GM23338 (cell line): ENCODE data around the gene CX3CR1. TPM values are rescaled to one million over a fixed set of nuclear protein-coding genes. Genes with fewer than 3 reads are reported as not detected.

Experiments
- ATAC-seq: fragments of 200-7000 bp; cut with Tn5 transposase; 3 replicates; pipeline ENCODE4 v1.9.1; 2020
- DNase-seq: peaks from one replicate; pipeline ENCODE4 v3.0.0-alpha.2; 2015; ENCODE audit warnings: low spot score
- H2AFZ ChIP-seq: fragments of 200-600 bp; sonication (generic); 2 replicates; pipeline ENCODE4 v1.8.0; 2016; ENCODE audit warnings: antibody characterized with exemption, mild to moderate bottlenecking, moderate library complexity
- H3F3A ChIP-seq: fragments of 200-600 bp; sonication (generic); replicated peaks from 2 replicates; pipeline ENCODE4 v1.8.0; 2017; ENCODE audit warnings: antibody characterized with exemption, mixed run types, low read depth
- H3K27ac ChIP-seq: fragments of 200-600 bp; sonication (generic); 2 replicates; pipeline ENCODE4 v1.6.1; 2016; ENCODE audit warnings: low read depth
- H3K27me3 ChIP-seq: fragments of 200-600 bp; sonication (generic); 2 replicates; pipeline ENCODE4 v1.8.0; 2016; ENCODE audit warnings: mild to moderate bottlenecking, mixed run types, moderate library complexity; ENCODE audit not compliant: insufficient read depth
- H3K36me3 ChIP-seq: fragments of 200-600 bp; sonication (generic); 2 replicates; pipeline ENCODE4 v1.8.0; 2016; ENCODE audit warnings: mild to moderate bottlenecking; ENCODE audit not compliant: insufficient read depth
- H3K4me1 ChIP-seq: fragments of 200-600 bp; sonication (generic); 2 replicates; pipeline ENCODE4 v1.8.0; 2016; ENCODE audit warnings: mild to moderate bottlenecking, moderate library complexity; ENCODE audit not compliant: insufficient read depth
- H3K4me2 ChIP-seq: fragments of 200-600 bp; sonication (generic); 2 replicates; pipeline ENCODE4 v1.7.1; 2017; ENCODE audit warnings: mixed run types
- H3K4me3 ChIP-seq: fragments of 200-600 bp; sonication (generic); 2 replicates; pipeline ENCODE4 v1.6.1; 2016; ENCODE audit warnings: mixed run types
- H3K79me2 ChIP-seq: fragments of 200-600 bp; sonication (generic); replicated peaks from 2 replicates; pipeline ENCODE4 v1.8.0; 2017; ENCODE audit warnings: mild to moderate bottlenecking; ENCODE audit not compliant: insufficient read depth
- H3K9me2 ChIP-seq: fragments of 200-600 bp; sonication (generic); 2 replicates; pipeline ENCODE4 v1.8.0; 2017; ENCODE audit not compliant: insufficient read depth
- H4K20me1 ChIP-seq: fragments of 200-600 bp; sonication (generic); replicated peaks from 2 replicates; pipeline ENCODE4 v1.8.0; 2017; ENCODE audit warnings: mild to moderate bottlenecking; ENCODE audit not compliant: insufficient read depth
- H3K27ac Mint-ChIP-seq: 2 replicates; pipeline ENCODE4 v1.8.0; 2020; ENCODE audit warnings: inconsistent platforms, mild to moderate bottlenecking, moderate library complexity, mixed read lengths
- H3K27me3 Mint-ChIP-seq: 3 replicates; pipeline ENCODE4 v1.8.0; 2022; ENCODE audit warnings: low read depth, mild to moderate bottlenecking, moderate library complexity, mixed read lengths, inconsistent platforms; ENCODE audit not compliant: insufficient read depth, poor library complexity
- H3K36me3 Mint-ChIP-seq: 3 replicates; pipeline ENCODE4 v1.8.0; 2021; ENCODE audit warnings: low read depth, mild to moderate bottlenecking, inconsistent platforms, moderate library complexity, mixed read lengths
- H3K4me1 Mint-ChIP-seq: 3 replicates; pipeline ENCODE4 v1.8.0; 2020; ENCODE audit warnings: mild to moderate bottlenecking, inconsistent platforms, mixed read lengths
- H3K4me3 Mint-ChIP-seq: 3 replicates; pipeline ENCODE4 v1.8.0; 2021; ENCODE audit warnings: moderate library complexity, mild to moderate bottlenecking, inconsistent platforms, mixed read lengths
- H3K9me3 Mint-ChIP-seq: 3 replicates; pipeline ENCODE4 v1.8.0; 2020; ENCODE audit warnings: moderate library complexity, mild to moderate bottlenecking, inconsistent platforms, mixed read lengths
- CREB1 ChIP-seq: fragments of 250-450 bp; sonication (Bioruptor Pico); IDR thresholded peaks from 2 replicates; pipeline ENCODE4 v1.5.0; 2020; ENCODE audit warnings: low read depth, mild to moderate bottlenecking, moderate library complexity
- CTCF ChIP-seq, 2 experiments: fragments of 200-600 bp in 1 of 2; sonication (generic) in 1 of 2; conservative IDR thresholded peaks; 2 replicates each; pipeline versions ENCODE4 v1.5.1 to v1.6.1; 2016 to 2017; ENCODE audit warnings: antibody characterized with exemption in 2 of 2, low read depth in 2 of 2, mild to moderate bottlenecking in 2 of 2, moderate library complexity in 1 of 2
- EZH2 ChIP-seq: fragments of 200-600 bp; sonication (generic); IDR thresholded peaks from one replicate; pipeline ENCODE4 v1.8.0; 2017; ENCODE audit warnings: antibody characterized with exemption, mild to moderate bottlenecking, low read depth; ENCODE audit not compliant: unreplicated experiment
- EZH2phosphoT487 ChIP-seq: fragments of 200-600 bp; sonication (generic); IDR thresholded peaks from one replicate; pipeline ENCODE4 v1.8.1; 2018; ENCODE audit warnings: antibody characterized with exemption; ENCODE audit not compliant: unreplicated experiment
- JUNB ChIP-seq: IDR thresholded peaks from one replicate; pipeline ENCODE4 v1.6.1; 2016; ENCODE audit warnings: antibody characterized with exemption; ENCODE audit not compliant: unreplicated experiment
- NANOG ChIP-seq: IDR thresholded peaks from 2 replicates; pipeline ENCODE4 v1.6.1; 2016; ENCODE audit warnings: antibody characterized with exemption, borderline replicate concordance
- STAT1 ChIP-seq: IDR thresholded peaks from one replicate; pipeline ENCODE4 v1.6.1; 2016; ENCODE audit warnings: antibody characterized with exemption; ENCODE audit not compliant: unreplicated experiment
- ZNF114 ChIP-seq: fragments of 250-450 bp; sonication (Bioruptor Pico); IDR thresholded peaks from 2 replicates; pipeline ENCODE4 v1.5.0; 2020; ENCODE audit warnings: mild to moderate bottlenecking, moderate library complexity
- ZNF331 ChIP-seq: fragments of 250-450 bp; sonication (Bioruptor Pico); IDR thresholded peaks from 2 replicates; pipeline ENCODE4 v1.5.0; 2020; ENCODE audit warnings: low read depth, mild to moderate bottlenecking, moderate library complexity
- polyA plus RNA-seq: library from polyadenylated mRNA; unstranded; fragments of >200 nt; fragmentation: Nextera tagmentation; extraction: Ambion mirVana; gene quantifications from 2 replicates; pipeline ENCODE4 v1.2.1, GENCODE V29; 2016
- total RNA-seq: library from RNA; depleted of rRNA; stranded (reverse); fragments of >200 nt; shearing (Covaris generic); gene quantifications from 2 replicates; pipeline ENCODE4 v1.2.3, GENCODE V29; 2014

The CX3CR1 gene
- total and polyA plus RNA-seq, 2 experiments from 2014 or later = 0.24 to 0.42 TPM

GRCh38 chr3:39219702-39220101, 60.1 kb downstream of the CX3CR1 start:
- H3K9me2 ChIP-seq = 0 out of 2 replicates have a peak, but pooled peaks cover 7% of the 10 kb centered on the region
- H3K9me3 Mint-ChIP-seq = no peaks in the 10 kb centered on the region; the same call in 2 of the 3 replicates
- H3K4me3 Mint-ChIP-seq = no peak overlapping the region
- TF ChIP-seq STAT1 (no peak), CTCF (conservative IDR thresholded peaks at IDR 0.05; ENCODE audit: low read depth in 2 of 2) (no peak)
- no peak overlapping the region for H3K4me2 ChIP-seq
- ATAC-seq = no peak
- no peak overlapping the region for H2AFZ ChIP-seq
- no peak overlapping the region for H3K27ac Mint-ChIP-seq
- H3K27ac ChIP-seq = no peak overlapping the region
- no peaks in the 10 kb centered on the region for H3K79me2 ChIP-seq
- H3K4me1 Mint-ChIP-seq = no peaks in the 10 kb centered on the region
- H3K4me3 ChIP-seq = no peak overlapping the region
- H4K20me1 ChIP-seq = no peaks in the 10 kb centered on the region
- peaks cover 4% of the 10 kb centered on the region for H3K27me3 Mint-ChIP-seq
- H3F3A ChIP-seq = no peaks in the 10 kb centered on the region
- no peaks in the 10 kb centered on the region for H3K36me3 ChIP-seq
- H3K4me1 ChIP-seq = no peaks in the 10 kb centered on the region
- DNase-seq = no peak
- H3K36me3 Mint-ChIP-seq = no peaks in the 10 kb centered on the region
- H3K27me3 ChIP-seq = no peaks in the 10 kb centered on the region; the same call in 1 of the 2 replicates

DNA sequence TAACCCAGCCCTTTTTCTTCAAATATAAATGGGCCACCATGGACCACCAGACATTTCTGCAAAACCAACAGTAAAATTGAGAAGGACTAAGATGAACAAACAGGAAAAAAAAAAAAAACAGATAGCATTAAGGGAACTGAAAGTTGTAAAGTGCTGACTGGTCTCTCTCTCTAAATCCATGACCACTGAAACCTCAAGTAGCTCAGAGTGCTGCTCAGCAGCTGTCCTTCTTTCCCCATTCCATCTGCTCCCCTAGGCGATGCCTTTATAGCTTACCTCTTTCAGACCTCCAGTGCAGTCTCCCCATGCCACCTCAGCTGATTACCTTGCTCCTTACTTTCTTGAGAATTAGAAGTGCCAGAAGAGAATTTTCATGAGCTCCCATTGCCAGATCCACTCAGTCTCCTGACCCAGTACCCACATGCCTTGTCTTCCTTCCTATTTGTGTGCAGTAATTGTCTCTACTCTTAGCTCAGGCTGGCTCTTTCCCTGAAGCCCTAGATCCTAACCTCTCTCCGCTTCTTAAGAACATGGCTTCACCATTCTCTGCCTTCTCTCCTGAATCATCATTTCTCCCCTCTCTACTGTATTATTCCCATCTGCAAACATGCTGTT, 63.6 kb downstream of the CX3CR1 start:
- H2AFZ ChIP-seq = peak overlapping the region; percentile 80; the same call in 1 of the 2 replicates
- peaks cover 10% of the 10 kb centered on the region; the same call in 1 of the 2 replicates for H3K4me1 ChIP-seq
- Mint-ChIP-seq H3K4me1 (peaks cover 6% of the 10 kb centered on the region), H3K27ac (no peak overlapping the region), H3K9me3 (no peaks in the 10 kb centered on the region; the same call in 2 of the 3 replicates), H3K4me3 (no peak overlapping the region), H3K27me3 (peaks cover 2% of the 10 kb centered on the region), H3K36me3 (no peaks in the 10 kb centered on the region)
- TF ChIP-seq JUNB (no peak), STAT1 (no peak), EZH2phosphoT487 (no peak), EZH2 (no peak)
- H4K20me1 ChIP-seq = no peaks in the 10 kb centered on the region
- no peak overlapping the region for H3K4me3 ChIP-seq
- H3K36me3 ChIP-seq = no peaks in the 10 kb centered on the region
- H3K27me3 ChIP-seq = no peaks in the 10 kb centered on the region; the same call in 1 of the 2 replicates
- no peak overlapping the region for H3K4me2 ChIP-seq
- H3K79me2 ChIP-seq = no peaks in the 10 kb centered on the region
- H3F3A ChIP-seq = no peaks in the 10 kb centered on the region
- no peak for DNase-seq
- H3K27ac ChIP-seq = no peak overlapping the region
- H3K9me2 ChIP-seq = peaks cover 7% of the 10 kb centered on the region; the same call in 1 of the 2 replicates
- no peak for ATAC-seq

DNA sequence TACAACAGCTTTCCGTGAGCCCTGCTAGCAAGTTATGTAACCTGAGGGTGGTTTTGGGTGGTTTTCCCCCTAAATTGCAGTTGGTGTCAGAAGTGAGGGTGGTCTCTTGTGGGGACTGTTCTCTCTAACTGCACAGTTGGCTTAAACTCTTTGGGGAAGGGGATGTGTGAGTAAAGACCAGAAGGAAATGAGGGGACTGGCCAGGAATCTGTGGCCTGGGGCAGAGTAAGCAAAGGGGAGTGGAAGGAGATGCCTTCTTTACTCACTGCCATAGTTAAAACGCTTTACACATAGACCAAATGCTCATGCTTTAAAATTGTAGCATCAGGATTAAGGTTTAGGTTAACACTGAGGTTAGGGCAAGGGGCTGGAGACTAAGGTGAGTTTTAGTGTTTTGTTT, 66.2 kb downstream of the CX3CR1 start:
- peak overlapping the region; percentile 83 for H2AFZ ChIP-seq
- H3K9me3 Mint-ChIP-seq = peaks cover 3% of the 10 kb centered on the region; the same call in 2 of the 3 replicates
- H3K27ac Mint-ChIP-seq = no peak overlapping the region
- TF ChIP-seq ZNF331 (no peak), JUNB (no peak), EZH2 (no peak), ZNF114 (CRISPR knock-in tag) (no peak), CREB1 (CRISPR knock-in tag) (no peak), NANOG (no peak), CTCF (conservative IDR thresholded peaks at IDR 0.05; ENCODE audit: low read depth in 2 of 2) (no peak)

More for the DNA sequence above, 66.2 kb downstream of the CX3CR1 start:
- Histone ChIP-seq H3K4me2 (no peak overlapping the region), H3K27ac (no peak overlapping the region), H4K20me1 (no peaks in the 10 kb centered on the region), H3K27me3 (no peaks in the 10 kb centered on the region; the same call in 1 of the 2 replicates), H3F3A (no peaks in the 10 kb centered on the region), H3K36me3 (no peaks in the 10 kb centered on the region), H3K4me3 (no peak overlapping the region), H3K79me2 (no peaks in the 10 kb centered on the region), H3K4me1 (peaks cover 21% of the 10 kb centered on the region), H3K9me2 (peaks cover 1% of the 10 kb centered on the region; the same call in 1 of the 2 replicates)
- Mint-ChIP-seq H3K36me3 (no peaks in the 10 kb centered on the region), H3K4me3 (no peak overlapping the region), H3K27me3 (peaks cover 2% of the 10 kb centered on the region), H3K4me1 (peaks cover 19% of the 10 kb centered on the region)
- ATAC-seq (no peak), DNase-seq (no peak)
